GM19438 (cell line): Measurements from ENCODE around the gene EMX1.

Source experiments
- ATAC-seq: cut with Tn5 transposase; IDR thresholded peaks from one replicate; pipeline ENCODE4 v1.9.1; 2021; ENCODE audit warnings: low read depth; ENCODE audit not compliant: unreplicated experiment

EMX1 gene

DNA sequence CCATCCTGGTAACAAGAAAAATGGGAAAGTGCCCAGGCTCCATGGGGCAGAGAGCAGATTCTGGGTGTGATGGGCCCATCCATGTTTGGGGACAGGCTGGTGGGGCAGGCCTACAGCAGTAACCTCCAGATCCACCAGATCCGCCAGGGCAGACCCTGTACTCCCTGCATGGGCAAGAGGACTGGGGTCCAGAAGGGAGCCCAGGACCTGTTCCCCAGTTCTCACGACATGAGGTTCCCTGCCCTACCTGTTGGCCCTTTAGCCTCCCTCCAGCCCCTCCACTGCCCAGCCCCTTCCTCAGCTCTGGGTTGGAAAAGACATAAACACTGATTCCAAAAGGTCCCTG lies 38.7 kb downstream of the EMX1 start:
- ATAC-seq, result no peak

DNA sequence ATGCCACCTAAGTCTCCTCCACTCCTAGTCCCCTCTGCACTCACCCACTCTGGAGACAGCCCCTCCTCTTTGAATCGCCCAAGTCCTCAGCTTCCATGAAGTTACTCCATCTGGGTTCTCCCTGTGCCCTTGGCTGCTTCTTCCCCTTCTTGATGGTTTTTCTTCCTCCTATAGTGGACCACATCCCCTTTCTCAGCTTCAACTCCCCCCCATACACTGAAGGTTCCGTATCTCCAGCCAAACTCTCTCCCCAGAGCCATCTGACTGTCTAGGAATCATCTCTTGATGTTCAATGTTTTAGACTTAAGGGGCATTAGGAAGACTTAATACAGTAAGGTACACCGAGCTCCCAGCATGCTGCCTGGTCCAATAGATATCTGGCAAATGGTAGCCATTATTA lies 39.6 kb downstream of the EMX1 start:
- ATAC-seq, result no peak

- no peak for ATAC-seq
Observed at GRCh38 chr2:72958542-72959385, 41.4 kb downstream of the EMX1 start.

GRCh38 chr2:72959554-72959953 lies 42.2 kb downstream of the EMX1 start:
- no peak for ATAC-seq

GRCh38 chr2:72959995-72960981 lies 43.0 kb downstream of the EMX1 start:
- no peak for ATAC-seq

- ATAC-seq, result no peak
Observed at GRCh38 chr2:72961036-72961720, 43.9 kb downstream of the EMX1 start.

- no peak for ATAC-seq
Observed at GRCh38 chr2:72961853-72962468, 44.6 kb downstream of the EMX1 start.

GRCh38 chr2:72962911-72963310 lies 45.6 kb downstream of the EMX1 start:
- no peak for ATAC-seq

DNA sequence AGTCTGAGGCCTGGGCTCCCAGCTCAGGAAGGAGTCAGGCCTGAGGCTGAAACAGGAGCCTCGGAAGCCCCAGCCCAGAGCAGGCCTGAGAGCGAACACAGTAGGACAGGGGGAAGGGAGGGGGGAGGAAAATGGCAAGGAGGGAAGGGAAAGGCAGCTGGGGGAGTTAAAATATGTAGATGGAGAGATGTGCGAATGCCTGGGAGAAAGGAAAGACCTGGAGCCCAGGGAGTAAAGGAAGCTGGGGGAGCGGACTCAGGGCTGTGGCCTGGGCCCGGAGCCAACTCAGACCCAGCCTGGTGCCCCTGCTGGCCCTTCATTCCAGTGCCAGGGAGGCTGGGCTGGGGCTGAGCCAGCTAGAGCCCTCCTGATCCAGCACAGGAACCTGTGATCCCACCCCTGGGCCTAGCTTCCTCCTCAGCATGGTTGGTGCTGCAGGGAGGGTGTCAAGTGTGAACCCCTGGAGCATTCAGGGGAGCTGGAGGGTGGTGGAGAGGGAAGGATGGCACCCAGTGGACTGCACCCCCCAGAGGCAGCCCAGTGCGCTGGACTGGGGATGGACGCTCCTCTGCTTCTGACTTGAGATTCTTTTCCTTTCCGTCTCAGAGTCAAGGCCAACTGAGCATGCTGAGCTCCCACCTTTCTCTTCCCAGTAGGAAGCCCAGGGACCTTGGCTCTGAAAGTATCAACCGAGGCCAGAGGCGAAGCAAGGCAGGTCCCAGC lies 46.3 kb downstream of the EMX1 start:
- ATAC-seq, result no peak

GRCh38 chr2:72964146-72964525 lies 46.8 kb downstream of the EMX1 start:
- no peak for ATAC-seq

DNA sequence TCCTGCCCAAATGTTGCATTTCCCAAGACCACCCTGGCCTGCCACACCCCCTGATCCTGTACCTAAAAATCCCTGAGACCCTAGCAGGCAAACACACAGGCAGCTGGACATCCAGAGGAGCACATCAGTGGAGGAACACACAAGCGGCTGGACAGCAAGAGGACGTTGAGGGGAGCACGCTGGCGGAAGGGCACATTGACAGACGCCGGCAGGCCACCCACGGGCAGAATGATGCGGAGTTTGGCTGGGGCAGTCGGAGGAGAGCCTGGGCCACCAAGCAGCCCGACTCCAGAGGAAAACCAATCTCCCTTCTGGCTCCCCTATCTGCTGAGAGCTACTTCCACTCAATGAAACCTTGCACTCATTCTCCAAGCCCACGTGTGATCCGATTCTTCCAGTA lies 47.7 kb downstream of the EMX1 start:
- no peak for ATAC-seq

GRCh38 chr2:72965770-72966450 lies 48.6 kb downstream of the EMX1 start:
- no peak for ATAC-seq

DNA sequence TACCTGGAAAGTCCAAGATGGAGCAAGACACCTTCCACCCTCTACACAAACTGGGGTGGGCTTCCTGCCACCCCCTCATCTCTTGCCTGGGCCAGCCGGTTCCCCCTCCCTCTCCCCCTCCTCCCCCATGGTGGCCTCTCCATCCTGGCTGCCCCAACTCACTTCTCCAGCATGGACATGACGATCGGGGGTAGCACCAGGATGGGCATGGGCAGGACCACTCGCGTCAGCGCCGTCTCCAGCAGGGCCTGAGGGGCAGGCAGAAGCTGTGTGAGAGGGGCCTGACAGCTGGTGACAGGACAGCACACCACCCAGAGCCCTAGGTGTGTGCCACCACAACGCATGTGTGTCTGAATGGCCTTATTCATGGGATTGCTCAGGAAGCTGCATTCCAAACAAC lies 51.0 kb downstream of the EMX1 start:
- no peak for ATAC-seq

DNA sequence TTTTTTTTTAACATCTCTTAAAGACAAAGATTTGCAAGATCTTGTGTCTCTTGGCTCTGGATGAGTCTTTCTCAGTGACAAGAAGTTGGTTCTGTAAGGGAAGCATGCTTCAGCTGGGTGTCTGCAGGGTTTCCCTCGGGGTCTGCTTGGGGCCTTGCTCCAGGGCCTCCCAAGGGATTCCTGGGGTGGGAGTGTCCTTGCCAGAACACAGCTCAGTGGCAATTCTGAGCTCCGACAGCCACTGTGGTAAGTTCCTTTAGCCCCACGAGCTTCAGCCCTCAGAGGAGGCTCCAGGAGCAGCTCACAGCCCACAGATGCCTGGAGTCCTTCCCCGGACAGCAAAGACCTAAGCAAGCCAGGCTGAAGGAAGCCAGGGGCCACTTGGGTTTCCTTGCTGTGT lies 52.4 kb downstream of the EMX1 start:
- ATAC-seq, result no peak

- ATAC-seq, result no peak
Observed at GRCh38 chr2:72971036-72971435, 53.7 kb downstream of the EMX1 start.

- ATAC-seq, result no peak
Observed at GRCh38 chr2:72972352-72973136, 55.2 kb downstream of the EMX1 start.

- ATAC-seq, result no peak
Observed at GRCh38 chr2:72973137-72973535, 55.8 kb downstream of the EMX1 start.

DNA sequence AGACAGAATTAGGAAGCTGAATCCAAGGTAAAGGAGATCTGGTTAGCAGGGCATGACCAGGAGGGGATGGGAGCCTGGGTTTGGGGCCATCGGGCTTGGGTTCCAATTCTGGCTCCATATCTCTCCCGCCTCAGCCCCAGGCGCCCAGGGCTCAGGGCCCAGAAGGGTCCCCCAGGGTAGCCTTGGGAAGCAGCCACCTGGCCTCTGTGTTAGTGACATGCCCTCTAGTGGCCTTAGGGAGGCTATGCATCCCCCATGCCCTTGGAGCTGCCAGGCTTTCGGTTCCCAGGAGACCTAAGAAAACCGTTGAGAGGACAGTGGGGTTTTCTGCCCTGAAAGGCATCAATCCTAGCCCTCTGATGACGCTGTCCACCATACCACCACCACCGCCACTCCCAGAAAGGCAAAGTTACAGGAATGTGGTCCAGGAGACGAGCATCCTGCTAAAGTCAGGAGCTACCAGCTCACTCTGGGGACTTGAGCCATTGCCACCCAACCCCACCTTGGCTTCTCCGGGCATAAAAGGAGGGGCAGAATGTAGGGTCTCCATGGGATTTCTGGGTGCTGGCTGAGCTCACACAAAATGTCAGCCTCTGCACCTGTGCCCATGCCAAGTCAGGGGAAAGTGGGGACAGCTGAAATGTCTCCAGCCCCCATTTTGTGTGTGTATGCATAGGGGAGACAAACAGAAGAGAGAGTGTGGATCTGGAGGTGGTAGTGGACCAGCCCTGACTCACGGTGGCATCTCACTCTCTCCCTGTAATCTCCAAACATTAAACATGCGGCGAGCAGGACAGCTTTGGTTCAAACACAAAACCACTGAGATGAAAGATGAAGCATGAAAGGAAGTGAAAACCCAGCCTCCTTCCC lies 56.5 kb downstream of the EMX1 start:
- ATAC-seq, result peak; percentile 75
